NCI-H446 treated with DMSO at 0.1 percent for 48 hours (cell line): ENCODE data around the gene RNF145.
A peak's percentile ranks its signal among the peaks of the same experiment; 100 is the strongest.
"Not testable (repeated sequence)": the region's sequence is repeated elsewhere in the genome, so short reads cannot be mapped to it uniquely, and the experiment has no call there.

Experiments used
- DNase-seq: peaks from one replicate; lab custom pipeline; 2025; lab: John Stamatoyannopoulos, UW

RNF145 gene

GRCh38 chr5:159209438-159210209, at the start of gene RNF145:
Gene RNF145 (minus strand): TSS chr5:159209553. CDS start chr5:159203617, 5,936 bp downstream.
- DNase-seq: peak; percentile 54

GRCh38 chr5:159258361-159258760, 49.0 kb upstream of the RNF145 start:
- DNase-seq: no peak

- DNase-seq: no peak
Observed at GRCh38 chr5:159257629-159258283, 48.4 kb upstream of the RNF145 start.

- DNase-seq: no peak
Observed at GRCh38 chr5:159257007-159257406, 47.7 kb upstream of the RNF145 start.

DNA sequence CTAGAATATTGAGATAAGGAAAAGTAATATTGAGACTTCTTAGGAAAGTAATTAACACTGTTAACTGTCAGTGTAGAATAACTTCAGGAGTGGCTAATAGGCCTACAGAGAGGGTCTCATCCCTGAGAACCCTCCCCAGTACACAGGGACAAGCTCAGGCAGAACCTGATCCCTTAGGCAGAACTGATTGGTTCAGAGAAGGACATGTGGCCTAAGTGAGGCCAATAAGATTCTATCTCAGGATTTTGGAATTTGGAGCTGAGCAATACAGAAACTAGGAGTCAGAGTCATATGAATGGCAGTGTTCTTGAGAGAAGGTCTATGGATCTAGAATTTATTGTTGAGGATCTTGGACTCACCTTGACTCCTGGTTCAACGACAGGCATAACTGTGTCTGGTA, 42.8 kb upstream of the RNF145 start:
- no peak for DNase-seq

DNA sequence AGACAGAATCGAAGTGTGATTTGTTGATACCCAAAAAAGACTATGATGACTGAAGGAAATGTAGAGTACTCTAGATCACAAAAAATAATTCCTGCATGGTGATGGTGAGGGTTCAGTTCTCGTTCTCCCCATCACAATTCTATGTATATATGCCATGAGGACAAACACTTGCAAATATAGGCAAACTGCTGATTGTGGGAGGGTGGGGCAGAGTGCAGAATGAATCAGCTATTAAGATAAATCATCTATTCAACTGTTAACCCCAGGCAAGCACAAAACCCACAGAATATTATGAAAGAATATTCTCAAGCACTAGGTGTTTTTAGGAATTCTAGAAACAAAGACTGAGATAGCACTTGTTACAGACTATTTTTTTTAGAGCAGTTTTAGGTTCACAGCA, 39.8 kb upstream of the RNF145 start:
- DNase-seq: no peak

DNA sequence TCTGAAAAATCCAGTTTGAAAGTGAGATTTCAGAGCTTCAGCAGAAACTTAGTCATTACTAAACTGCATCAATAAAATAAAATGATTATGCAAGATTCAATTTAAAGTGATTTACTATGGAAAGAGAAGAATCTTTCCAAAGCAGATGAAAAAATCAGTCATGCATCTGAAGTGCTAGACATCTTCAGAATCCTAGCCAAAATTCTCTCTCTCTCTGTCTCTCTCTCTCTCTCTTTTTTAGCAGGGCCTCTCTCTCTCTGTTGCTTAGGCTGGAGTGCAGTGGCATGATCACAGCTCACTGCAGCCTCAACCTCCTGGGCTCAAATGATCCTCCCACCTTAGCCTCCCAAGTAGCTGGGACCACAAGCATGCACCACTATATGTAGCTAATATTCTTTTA, 35.5 kb upstream of the RNF145 start:
- no peak for DNase-seq

GRCh38 chr5:159244163-159244562, 34.8 kb upstream of the RNF145 start:
- no peak for DNase-seq

- DNase-seq: no peak
Observed at GRCh38 chr5:159243385-159243784, 34.0 kb upstream of the RNF145 start.

GRCh38 chr5:159242656-159243055, 33.3 kb upstream of the RNF145 start:
- no peak for DNase-seq

DNA sequence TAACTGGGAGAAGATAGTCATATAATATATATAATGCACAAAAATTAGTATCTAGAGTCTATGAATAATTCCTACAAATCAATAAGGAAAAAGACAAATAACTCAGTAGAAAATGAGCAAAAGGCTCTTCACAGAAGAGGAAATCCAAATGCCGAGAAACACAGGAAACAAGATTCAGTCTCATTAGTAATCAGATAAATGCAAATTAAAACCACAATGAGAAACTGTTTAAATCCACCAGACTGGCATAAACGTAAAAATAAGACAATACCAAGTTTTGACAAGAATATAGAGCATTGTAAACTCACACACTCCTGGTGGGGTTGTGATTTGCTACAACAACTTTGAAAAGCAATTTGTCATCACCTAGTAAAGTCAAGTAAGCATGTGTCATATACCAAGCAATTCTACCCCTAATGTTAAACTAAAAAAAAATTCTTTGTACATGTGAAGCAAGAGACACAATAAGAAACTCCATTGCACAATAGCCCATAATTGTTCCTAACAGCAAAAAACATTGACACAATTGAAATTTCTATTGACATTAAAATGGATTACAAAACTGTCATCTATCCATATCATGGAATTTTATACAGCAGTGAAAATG, 32.7 kb upstream of the RNF145 start:
- no peak for DNase-seq

- DNase-seq: no peak
Observed at GRCh38 chr5:159240301-159240870, 31.0 kb upstream of the RNF145 start.

DNA sequence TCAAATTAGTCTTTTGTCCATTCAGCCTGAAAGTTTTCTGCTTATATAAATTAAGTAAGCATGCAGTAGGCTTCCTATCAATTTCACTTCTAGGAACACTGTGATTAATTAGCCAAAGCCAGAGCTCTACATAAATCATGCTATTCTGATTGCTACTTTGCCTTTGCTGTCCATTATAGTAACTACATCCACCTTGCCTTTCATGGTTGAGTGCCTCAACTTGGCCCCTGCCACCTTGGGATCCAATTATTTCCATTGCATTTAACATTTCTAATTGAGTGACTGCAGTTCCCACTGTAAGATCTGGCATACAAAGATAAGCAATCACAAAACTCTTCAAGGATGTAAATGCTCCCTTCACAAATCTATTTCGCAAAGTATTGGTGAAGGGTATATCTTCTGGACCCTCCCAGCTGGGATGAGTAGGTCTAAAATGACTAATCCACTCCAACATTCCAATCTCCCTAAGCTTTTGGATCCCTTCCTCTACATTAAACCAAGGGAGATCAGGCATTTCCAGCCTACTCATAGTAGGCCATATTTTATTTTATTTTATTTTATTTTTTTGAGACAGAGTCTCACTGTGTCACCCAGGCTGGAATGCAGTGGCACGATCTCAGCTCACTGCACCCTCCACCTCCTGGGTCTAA, 26.6 kb upstream of the RNF145 start:
- DNase-seq: not testable (repeated sequence)

GRCh38 chr5:159231167-159231566, 21.8 kb upstream of the RNF145 start:
- DNase-seq: no peak

- DNase-seq: no peak
Observed at GRCh38 chr5:159230657-159231056, 21.3 kb upstream of the RNF145 start.

DNA sequence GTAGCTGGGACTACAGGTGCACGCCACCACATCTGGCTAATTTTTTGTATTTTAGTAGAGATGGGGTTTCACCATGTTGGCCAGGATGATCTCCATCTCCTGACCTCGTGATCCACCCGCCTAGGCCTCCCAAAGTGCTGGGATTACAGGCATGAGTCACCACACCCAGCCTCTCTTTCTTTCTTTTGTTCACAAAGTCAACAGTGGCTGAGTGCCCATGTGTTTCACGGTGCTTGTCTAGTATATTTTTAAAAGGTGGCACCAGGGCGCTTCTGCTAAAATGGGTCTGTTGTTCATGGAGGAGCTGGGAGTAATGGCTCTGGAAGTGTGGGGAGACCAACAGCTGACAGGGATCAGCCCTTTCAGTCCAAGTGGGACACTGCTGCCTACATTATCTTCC, 18.7 kb upstream of the RNF145 start:
- not testable (repeated sequence) for DNase-seq

DNA sequence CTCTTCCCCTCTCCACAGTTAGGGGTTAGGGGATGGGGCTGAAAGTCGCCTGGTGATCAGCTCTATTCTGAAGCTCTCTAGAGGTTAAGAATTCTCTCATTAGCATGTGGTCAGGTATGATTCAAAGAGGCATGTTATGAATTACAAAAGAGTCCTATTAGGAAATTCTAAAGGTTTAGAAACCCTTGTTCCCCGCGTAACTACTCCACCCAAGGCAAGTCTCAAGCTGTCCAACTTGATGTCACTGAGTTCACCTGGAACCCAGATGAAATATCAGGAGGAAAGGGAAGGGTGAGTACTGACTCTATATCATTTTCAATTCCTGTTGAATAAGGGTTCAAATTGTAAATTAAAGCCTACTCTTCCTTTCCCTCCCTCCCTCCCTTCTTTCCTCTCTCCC, 18.1 kb upstream of the RNF145 start:
- DNase-seq: no peak

- DNase-seq: no peak
Observed at GRCh38 chr5:159226451-159226850, 17.1 kb upstream of the RNF145 start.

DNA sequence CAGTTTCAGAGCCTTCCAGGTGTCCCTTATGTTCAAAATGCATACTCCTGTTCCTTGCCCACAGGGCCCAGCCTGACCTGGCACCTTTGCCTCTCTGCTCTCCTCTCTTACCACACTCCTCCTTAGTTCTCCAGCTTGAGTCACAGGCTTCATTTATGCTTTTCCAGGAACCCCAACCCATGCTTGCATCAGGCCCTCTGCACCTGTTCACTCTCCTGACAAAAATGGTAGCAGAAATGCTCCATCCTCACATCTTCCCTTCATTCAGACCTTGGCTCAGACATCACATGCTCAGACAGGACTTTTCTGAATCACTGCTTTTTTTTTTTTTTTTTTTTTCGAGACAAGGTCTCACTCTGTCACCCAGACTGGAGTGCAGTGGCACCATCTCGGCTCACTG, 15.1 kb upstream of the RNF145 start:
- no peak for DNase-seq

- no peak for DNase-seq
Observed at GRCh38 chr5:159223469-159223868, 14.1 kb upstream of the RNF145 start.

- no peak for DNase-seq
Observed at GRCh38 chr5:159220206-159220605, 10.9 kb upstream of the RNF145 start.

GRCh38 chr5:159218595-159219023, 9.3 kb upstream of the RNF145 start:
- no peak for DNase-seq
